Neural progenitor cell (in vitro differentiated cells): Measurements from ENCODE around the gene RAET1L. TPM values are rescaled to one million over a fixed set of nuclear protein-coding genes. Genes with fewer than 3 reads are reported as not detected.

Source experiments
- DNase-seq: peaks from one replicate; pipeline ENCODE4 v3.0.0-alpha.2; 2016; ENCODE audit warnings: low spot score
- H2AFZ ChIP-seq: fragments of 200-600 bp; sonication (generic); replicated peaks from 2 replicates; pipeline ENCODE4 v1.6.1; 2016; ENCODE audit warnings: antibody characterized with exemption
- H3F3A ChIP-seq: fragments of 200-600 bp; sonication (generic); 2 replicates; pipeline ENCODE4 v1.6.1; 2016; ENCODE audit warnings: antibody characterized with exemption, low read depth
- H3K27ac ChIP-seq: fragments of 200-600 bp; sonication (generic); 2 replicates; pipeline ENCODE4 v1.5.1; 2016; ENCODE audit warnings: mild to moderate bottlenecking
- H3K27me3 ChIP-seq: fragments of 200-600 bp; sonication (generic); 2 replicates; pipeline ENCODE4 v1.6.1; 2016; ENCODE audit warnings: mild to moderate bottlenecking, moderate library complexity
- H3K36me3 ChIP-seq: fragments of 200-600 bp; sonication (generic); 2 replicates; pipeline ENCODE4 v1.5.1; 2016
- H3K4me1 ChIP-seq: fragments of 200-600 bp; sonication (generic); 2 replicates; pipeline ENCODE4 v1.6.1; 2016; ENCODE audit warnings: mixed run types
- H3K4me2 ChIP-seq: fragments of 200-600 bp; sonication (generic); 2 replicates; pipeline ENCODE4 v1.6.1; 2016
- H3K4me3 ChIP-seq: fragments of 200-600 bp; sonication (generic); 2 replicates; pipeline ENCODE4 v1.5.1; 2016
- H3K79me2 ChIP-seq: fragments of 200-600 bp; sonication (generic); 2 replicates; pipeline ENCODE4 v1.6.1; 2016; ENCODE audit warnings: low read depth
- H3K9ac ChIP-seq: fragments of 200-600 bp; sonication (generic); 2 replicates; pipeline ENCODE4 v1.6.1; 2016
- H3K9me3 ChIP-seq: fragments of 200-600 bp; sonication (generic); 2 replicates; pipeline ENCODE4 v1.5.1; 2016; ENCODE audit warnings: low read depth
- H4K20me1 ChIP-seq: fragments of 200-600 bp; sonication (generic); 2 replicates; pipeline ENCODE4 v1.6.1; 2016; ENCODE audit warnings: low read depth
- H3K27ac Mint-ChIP-seq: 3 replicates; pipeline ENCODE4 v1.8.0; 2021; ENCODE audit warnings: mixed read lengths
- H3K27me3 Mint-ChIP-seq: 2 replicates; pipeline ENCODE4 v1.8.0; 2022; ENCODE audit warnings: low read depth, mild to moderate bottlenecking, inconsistent platforms, moderate library complexity, mixed read lengths; ENCODE audit not compliant: insufficient read depth
- H3K36me3 Mint-ChIP-seq: 3 replicates; pipeline ENCODE4 v1.8.0; 2021; ENCODE audit warnings: mixed read lengths
- H3K4me1 Mint-ChIP-seq: 3 replicates; pipeline ENCODE4 v1.8.0; 2021; ENCODE audit warnings: mixed read lengths
- H3K4me3 Mint-ChIP-seq: 3 replicates; pipeline ENCODE4 v1.8.0; 2021; ENCODE audit warnings: mild to moderate bottlenecking, moderate library complexity, mixed read lengths
- H3K9me3 Mint-ChIP-seq: 3 replicates; pipeline ENCODE4 v1.8.0; 2020; ENCODE audit warnings: mixed read lengths
- EZH2 ChIP-seq: fragments of 200-600 bp; sonication (generic); IDR thresholded peaks from 2 replicates; pipeline ENCODE4 v1.6.1; 2017; ENCODE audit warnings: antibody characterized with exemption, mild to moderate bottlenecking, moderate library complexity
- EZH2phosphoT487 ChIP-seq: fragments of 200-600 bp; sonication (generic); IDR thresholded peaks from 2 replicates; pipeline ENCODE4 v1.6.1; 2017; ENCODE audit warnings: antibody characterized with exemption
- total RNA-seq: library from RNA; depleted of rRNA; stranded (reverse); fragments of >200 nt; gene quantifications from 2 replicates; pipeline ENCODE4 v1.2.3, GENCODE V29; 2015; ENCODE audit warnings: low replicate concordance
- TF ChIP-seq, protein P1 (sequence below): fragments of 200-600 bp; sonication (generic); IDR thresholded peaks from 2 replicates; pipeline ENCODE4 v1.5.1; 2017; ENCODE audit warnings: antibody characterized with exemption, mild to moderate bottlenecking

RAET1L gene
- total RNA-seq, 1 donor from 2014 or later = not detected

DNA sequence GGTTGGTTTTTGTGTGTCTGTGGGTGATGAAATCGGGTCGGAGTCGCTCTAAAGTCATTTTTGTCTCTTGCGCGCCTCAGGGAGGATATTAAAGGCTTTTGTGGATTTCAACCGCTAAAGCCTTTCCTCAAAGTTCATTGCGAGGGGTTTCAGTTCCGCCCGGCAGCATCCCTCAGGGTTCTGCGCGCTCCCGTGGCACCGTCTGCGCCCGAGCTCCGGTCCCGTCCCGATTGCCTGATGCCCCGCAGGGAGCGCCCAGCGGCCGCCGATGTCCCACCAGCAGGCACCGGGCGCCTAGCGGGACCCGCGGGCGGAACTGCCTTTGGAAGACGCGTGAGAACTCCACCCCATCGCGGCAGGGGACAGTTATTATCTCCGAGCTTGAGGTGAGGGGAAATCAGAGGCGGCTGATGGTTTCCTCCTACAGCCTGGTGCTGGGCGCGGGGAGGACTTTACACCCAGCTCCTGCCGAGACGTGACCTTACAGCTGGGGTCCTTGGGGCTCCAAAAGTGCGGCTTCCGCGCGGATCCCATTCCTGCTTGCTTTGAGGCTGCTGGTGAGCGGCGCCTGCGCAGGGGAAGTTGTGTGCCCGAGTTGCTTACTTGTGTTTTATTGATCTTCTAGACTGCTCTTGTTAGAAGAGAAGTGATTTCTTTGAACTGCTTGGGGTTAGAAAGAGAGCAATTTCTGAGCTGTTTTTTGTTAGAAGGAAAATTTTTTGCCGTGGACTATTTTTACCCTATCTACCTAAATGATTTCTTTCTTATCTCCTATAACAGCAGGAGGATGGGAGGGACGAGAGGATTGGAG, 34.5 kb downstream of the RAET1L start:
- Mint-ChIP-seq H3K4me1 (peaks cover 16% of the 10 kb centered on the region), H3K27me3 (peaks cover 85% of the 10 kb centered on the region), H3K4me3 (peak overlapping the region; percentile 79), H3K27ac (no peak overlapping the region), H3K36me3 (peaks cover 2% of the 10 kb centered on the region), H3K9me3 (peaks cover 31% of the 10 kb centered on the region)
- peak overlapping the region; percentile 68 for H3K4me2 ChIP-seq
- H3K4me3 ChIP-seq = peak overlapping the region; percentile 34
- TF ChIP-seq, protein P1, sequence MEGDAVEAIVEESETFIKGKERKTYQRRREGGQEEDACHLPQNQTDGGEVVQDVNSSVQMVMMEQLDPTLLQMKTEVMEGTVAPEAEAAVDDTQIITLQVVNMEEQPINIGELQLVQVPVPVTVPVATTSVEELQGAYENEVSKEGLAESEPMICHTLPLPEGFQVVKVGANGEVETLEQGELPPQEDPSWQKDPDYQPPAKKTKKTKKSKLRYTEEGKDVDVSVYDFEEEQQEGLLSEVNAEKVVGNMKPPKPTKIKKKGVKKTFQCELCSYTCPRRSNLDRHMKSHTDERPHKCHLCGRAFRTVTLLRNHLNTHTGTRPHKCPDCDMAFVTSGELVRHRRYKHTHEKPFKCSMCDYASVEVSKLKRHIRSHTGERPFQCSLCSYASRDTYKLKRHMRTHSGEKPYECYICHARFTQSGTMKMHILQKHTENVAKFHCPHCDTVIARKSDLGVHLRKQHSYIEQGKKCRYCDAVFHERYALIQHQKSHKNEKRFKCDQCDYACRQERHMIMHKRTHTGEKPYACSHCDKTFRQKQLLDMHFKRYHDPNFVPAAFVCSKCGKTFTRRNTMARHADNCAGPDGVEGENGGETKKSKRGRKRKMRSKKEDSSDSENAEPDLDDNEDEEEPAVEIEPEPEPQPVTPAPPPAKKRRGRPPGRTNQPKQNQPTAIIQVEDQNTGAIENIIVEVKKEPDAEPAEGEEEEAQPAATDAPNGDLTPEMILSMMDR = no peak
- peak; percentile 94 for TF ChIP-seq EZH2phosphoT487
- peak; percentile 93 for TF ChIP-seq EZH2
- no peak overlapping the region for H2AFZ ChIP-seq
- no peaks in the 10 kb centered on the region for H3K79me2 ChIP-seq
- peak; percentile 62 for DNase-seq
- H3K36me3 ChIP-seq = no peaks in the 10 kb centered on the region
- H4K20me1 ChIP-seq = peaks cover 26% of the 10 kb centered on the region
- no peaks in the 10 kb centered on the region for H3K4me1 ChIP-seq
- peaks cover 100% of the 10 kb centered on the region for H3K27me3 ChIP-seq
- peaks cover 4% of the 10 kb centered on the region for H3K9me3 ChIP-seq
- no peak overlapping the region for H3K9ac ChIP-seq
- peaks cover 4% of the 10 kb centered on the region for H3F3A ChIP-seq
- H3K27ac ChIP-seq = no peak overlapping the region

DNA sequence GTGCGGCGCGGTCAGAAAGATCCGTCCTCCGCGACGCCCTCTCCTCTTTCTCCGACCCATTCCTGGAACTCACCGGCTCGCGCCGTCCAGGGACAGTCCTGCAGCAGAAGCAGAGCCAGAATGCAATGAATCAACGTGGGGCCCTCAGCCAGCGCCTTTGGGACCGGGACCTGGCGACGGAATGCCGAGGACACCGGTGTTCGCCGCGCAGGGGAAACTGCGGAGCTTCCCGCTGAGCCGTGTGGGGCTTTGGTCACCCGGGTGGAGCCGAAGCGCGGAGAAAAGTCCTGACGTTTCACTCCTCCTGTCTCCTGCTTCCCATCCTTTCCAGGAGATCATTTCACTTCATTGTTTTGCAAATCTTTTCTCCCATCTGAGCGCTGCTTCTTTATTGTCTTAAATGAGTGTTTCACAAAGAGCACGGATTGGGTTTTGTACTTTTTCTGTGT, 35.1 kb downstream of the RAET1L start:
- Histone ChIP-seq H3K27me3 (peaks cover 100% of the 10 kb centered on the region), H2AFZ (no peak overlapping the region), H3K27ac (no peak overlapping the region), H3K9me3 (peaks cover 4% of the 10 kb centered on the region), H3K4me2 (peak overlapping the region; percentile 68), H3K4me1 (no peaks in the 10 kb centered on the region), H3F3A (peaks cover 4% of the 10 kb centered on the region), H3K79me2 (no peaks in the 10 kb centered on the region), H3K4me3 (no peak overlapping the region), H3K9ac (no peak overlapping the region), H3K36me3 (no peaks in the 10 kb centered on the region), H4K20me1 (peaks cover 26% of the 10 kb centered on the region)
- Mint-ChIP-seq H3K4me3 (peak overlapping the region; percentile 78), H3K4me1 (peaks cover 16% of the 10 kb centered on the region), H3K27ac (no peak overlapping the region), H3K27me3 (peaks cover 87% of the 10 kb centered on the region), H3K9me3 (peaks cover 34% of the 10 kb centered on the region), H3K36me3 (peaks cover 2% of the 10 kb centered on the region)
- TF ChIP-seq, protein P1 = no peak
- peak; percentile 91 for TF ChIP-seq EZH2phosphoT487
- TF ChIP-seq EZH2 = peak; percentile 94
- peak; percentile 41 for DNase-seq

DNA sequence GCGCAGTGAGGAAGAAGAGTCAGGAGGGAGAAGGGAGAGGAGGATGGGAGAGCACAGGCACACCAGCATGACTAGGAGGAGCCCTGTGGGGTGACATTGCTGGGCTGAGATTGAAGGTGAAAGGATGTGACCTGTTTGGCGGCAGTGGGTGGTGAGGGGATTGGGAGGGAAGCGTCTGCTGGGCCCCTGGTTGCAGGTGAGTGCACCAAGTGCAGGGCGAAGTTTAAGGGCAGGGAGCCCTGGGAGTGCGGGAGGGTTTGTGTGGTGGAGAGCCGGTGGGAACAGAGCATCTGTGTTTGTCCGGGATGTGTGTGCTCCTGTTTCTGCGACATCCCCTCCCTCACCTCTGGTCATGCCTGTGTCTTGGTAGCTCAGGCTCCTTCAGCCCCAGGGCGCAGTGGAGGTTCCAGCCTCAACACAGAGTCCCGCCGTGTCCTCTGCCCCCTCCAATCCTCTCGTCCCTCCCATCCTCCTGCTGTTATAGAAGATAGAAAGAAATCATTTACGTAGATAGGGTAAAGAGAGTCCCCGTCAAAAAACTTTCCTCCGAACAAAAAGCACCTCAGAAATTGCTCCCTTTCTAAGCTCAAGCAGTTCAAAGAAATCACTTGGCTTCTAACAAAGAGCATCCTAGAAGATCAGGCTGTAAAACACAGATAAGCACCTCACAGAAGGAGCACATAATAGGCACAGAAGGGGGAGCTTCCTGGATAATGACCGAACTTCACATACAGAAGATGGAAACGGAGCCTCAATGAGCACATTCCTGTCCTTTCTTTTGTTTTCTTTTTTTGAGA, 36.6 kb downstream of the RAET1L start:
- Histone ChIP-seq H3K27me3 (peaks cover 98% of the 10 kb centered on the region), H3F3A (peaks cover 4% of the 10 kb centered on the region), H4K20me1 (peaks cover 26% of the 10 kb centered on the region), H3K9me3 (peaks cover 4% of the 10 kb centered on the region), H3K27ac (no peak overlapping the region), H3K9ac (no peak overlapping the region), H3K4me3 (no peak overlapping the region), H3K4me1 (no peaks in the 10 kb centered on the region), H3K79me2 (no peaks in the 10 kb centered on the region), H2AFZ (no peak overlapping the region), H3K36me3 (no peaks in the 10 kb centered on the region), H3K4me2 (no peak overlapping the region)
- no peak for DNase-seq
- Mint-ChIP-seq H3K4me3 (peak overlapping the region; percentile 42), H3K27ac (no peak overlapping the region), H3K36me3 (peaks cover 2% of the 10 kb centered on the region), H3K27me3 (peaks cover 92% of the 10 kb centered on the region), H3K9me3 (peaks cover 32% of the 10 kb centered on the region), H3K4me1 (peaks cover 16% of the 10 kb centered on the region)
- peak; percentile 52 for TF ChIP-seq EZH2
- peak; percentile 3 for TF ChIP-seq EZH2phosphoT487
- TF ChIP-seq, protein P1 = no peak
